GM12878 (cell line): ENCODE data around the gene NPR1. TPM values are rescaled to one million over a fixed set of nuclear protein-coding genes. Genes with fewer than 3 reads are reported as not detected.

Experiments
- CEBPZ ChIP-seq: fragments of 150-350 bp; IDR thresholded peaks from 2 replicates; pipeline ENCODE4 v1.6.1; 2016; ENCODE audit warnings: low read depth, low read length
- CHD1 ChIP-seq: IDR thresholded peaks from 2 replicates; pipeline ENCODE4 v1.6.1; 2012; ENCODE audit warnings: low read depth, low read length, improper control_type of control experiment
- KDM1A ChIP-seq: fragments of 200-600 bp; sonication (generic); IDR thresholded peaks from 2 replicates; pipeline ENCODE4 v1.6.1; 2016; ENCODE audit warnings: borderline replicate concordance
- LARP7 ChIP-seq: fragments of 450-650 bp; IDR thresholded peaks from 2 replicates; pipeline ENCODE4 v1.6.1; 2017; ENCODE audit warnings: mild to moderate bottlenecking
- MEF2B ChIP-seq: fragments of 450-650 bp; IDR thresholded peaks from 2 replicates; pipeline ENCODE4 v1.6.1; 2018; ENCODE audit warnings: mild to moderate bottlenecking, moderate library complexity; ENCODE audit not compliant: partially characterized antibody, poor library complexity, severe bottlenecking
- MXI1 ChIP-seq: fragments of 150-350 bp; IDR thresholded peaks from 2 replicates; pipeline ENCODE4 v1.6.1; 2011; ENCODE audit warnings: low read depth, mild to moderate bottlenecking, inconsistent platforms, low read length, improper control_type of control experiment
- NFXL1 ChIP-seq: fragments of 450-650 bp; IDR thresholded peaks from 2 replicates; pipeline ENCODE4 v1.6.1; 2017; ENCODE audit warnings: antibody characterized with exemption, mild to moderate bottlenecking, borderline replicate concordance
- NKRF ChIP-seq: fragments of 450-650 bp; conservative IDR thresholded peaks from 2 replicates; pipeline ENCODE4 v1.6.1; 2017; ENCODE audit warnings: mild to moderate bottlenecking, moderate library complexity
- NR2F1 ChIP-seq: fragments of 450-650 bp; conservative IDR thresholded peaks from 2 replicates; pipeline ENCODE4 v1.6.1; 2017; ENCODE audit warnings: mild to moderate bottlenecking
- RCOR1 ChIP-seq: conservative IDR thresholded peaks from 2 replicates; pipeline ENCODE4 v1.6.1; 2012; ENCODE audit warnings: low read depth, low read length, improper control_type of control experiment
- SIN3A ChIP-seq: IDR thresholded peaks from 2 replicates; pipeline ENCODE4 v1.6.1; 2012; ENCODE audit warnings: low read depth, low read length, improper control_type of control experiment
- SUZ12 ChIP-seq: fragments of 200-600 bp; sonication (generic); IDR thresholded peaks from one replicate; pipeline ENCODE4 v1.6.1; 2018; ENCODE audit warnings: antibody characterized with exemption, mild to moderate bottlenecking; ENCODE audit not compliant: unreplicated experiment
- TCF12 ChIP-seq: IDR thresholded peaks from 2 replicates; pipeline ENCODE4 v1.6.1; 2011; ENCODE audit warnings: low read depth, mild to moderate bottlenecking, low read length
- TCF3 ChIP-seq: IDR thresholded peaks from 2 replicates; pipeline ENCODE4 v1.6.1; 2012; ENCODE audit warnings: low read depth, mild to moderate bottlenecking, low read length, borderline replicate concordance; ENCODE audit not compliant: insufficient read depth
- ZBTB40 ChIP-seq: fragments of 450-650 bp; IDR thresholded peaks from 2 replicates; pipeline ENCODE4 v1.6.1; 2016; ENCODE audit warnings: mild to moderate bottlenecking, moderate library complexity, borderline replicate concordance
- ZNF274 ChIP-seq: IDR thresholded peaks from one replicate; pipeline ENCODE4 v1.8.0; 2011; ENCODE audit not compliant: insufficient read length, insufficient read depth
- polyA plus RNA-seq, 11 experiments: library from polyadenylated mRNA; depleted of rRNA in 4 of 11; unstranded in 6 of 11; stranded (reverse) in 5 of 11; fragments of >200 nt; fragmentation: Nextera tagmentation in 4 of 11; fragmentation: Illumina TruSeq in 1 of 11; extraction: Ambion mirVana in 4 of 11; extraction: Trizol in 1 of 11; gene quantifications; 1 replicate in 1 of 11; 2 replicates in 10 of 11; pipeline versions ENCODE4 v1.2.1 to v1.2.3, GENCODE V29; 2011 to 2016; ENCODE audit warnings: inconsistent platforms in 2 of 11, missing spikeins in 2 of 11, low read depth in 1 of 11
- total RNA-seq, 4 experiments: library from RNA; depleted of rRNA in 3 of 4; stranded (reverse); fragments of >200 nt in 3 of 4; fragmentation: Illumina TruSeq in 1 of 4; extraction: Trizol in 1 of 4; gene quantifications; 2 replicates each; pipeline versions ENCODE4 v1.2.1 to v1.2.3, GENCODE V29; 2013 to 2021
- TF ChIP-seq, protein P1 (sequence below): IDR thresholded peaks from 2 replicates; pipeline ENCODE4 v1.6.1; 2012; ENCODE audit warnings: low read depth, low read length, improper control_type of control experiment
- TF ChIP-seq, protein P2 (sequence below), 3 experiments: IDR thresholded peaks in 2 of 3; conservative IDR thresholded peaks in 1 of 3; 2 replicates each; pipeline ENCODE4 v1.5.1; 2011; ENCODE audit warnings: low read depth in 3 of 3, low read length in 3 of 3, mild to moderate bottlenecking in 3 of 3, control low read depth in 2 of 3, moderate library complexity in 2 of 3, inconsistent platforms in 1 of 3, mixed read lengths in 1 of 3; ENCODE audit not compliant: control insufficient read depth in 2 of 3, insufficient read depth in 1 of 3; ENCODE audit errors: extremely low read depth in 1 of 3

Gene NPR1
- total and polyA plus RNA-seq, 10 of the 15 experiments (the other 5 are each of a cell fraction or from before 2014, with no cell fraction given) = 0.09 to 2.1 (median 0.28) TPM; not detected in 1

DNA sequence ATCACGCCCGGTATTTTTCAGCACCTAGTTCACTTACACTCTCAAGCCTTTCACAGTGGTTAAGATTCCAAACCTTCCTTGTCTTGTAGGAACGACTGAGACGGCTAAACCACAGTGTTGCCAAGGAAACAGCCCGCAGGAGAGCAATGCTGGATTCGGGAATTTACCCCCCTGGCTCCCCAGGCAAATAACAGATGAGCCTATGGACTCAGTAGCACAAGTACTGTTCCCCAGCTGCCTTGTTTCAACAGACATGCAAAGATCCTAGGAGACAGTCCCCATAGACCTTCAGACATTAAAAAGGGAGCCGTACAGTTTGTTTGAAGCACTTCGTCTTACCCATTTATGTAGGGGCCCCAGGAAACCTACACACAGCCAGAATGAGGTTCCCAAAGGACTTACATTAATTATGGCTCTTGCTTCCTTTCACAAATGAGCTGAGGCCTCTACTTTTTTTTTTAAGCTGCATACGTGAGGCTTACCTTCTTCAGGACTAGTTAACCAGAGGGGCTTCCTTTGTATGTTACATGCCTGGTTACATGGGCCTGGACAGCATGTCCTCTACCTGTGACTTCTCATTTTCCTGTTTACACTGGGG is 17.3 kb upstream of the NPR1 start (continued):
- TF ChIP-seq CEBPZ (no peak), ZBTB40 (no peak), NKRF (no peak), RCOR1 (no peak), MXI1 (no peak), TCF3 (no peak), MEF2B (no peak), NR2F1 (no peak), KDM1A (no peak), SIN3A (no peak), ZNF274 (no peak), LARP7 (no peak), NFXL1 (no peak), CHD1 (no peak), TCF12 (no peak), SUZ12 (no peak)
- TF ChIP-seq, protein P1, sequence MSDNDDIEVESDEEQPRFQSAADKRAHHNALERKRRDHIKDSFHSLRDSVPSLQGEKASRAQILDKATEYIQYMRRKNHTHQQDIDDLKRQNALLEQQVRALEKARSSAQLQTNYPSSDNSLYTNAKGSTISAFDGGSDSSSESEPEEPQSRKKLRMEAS = no peak
- TF ChIP-seq, protein P2, sequence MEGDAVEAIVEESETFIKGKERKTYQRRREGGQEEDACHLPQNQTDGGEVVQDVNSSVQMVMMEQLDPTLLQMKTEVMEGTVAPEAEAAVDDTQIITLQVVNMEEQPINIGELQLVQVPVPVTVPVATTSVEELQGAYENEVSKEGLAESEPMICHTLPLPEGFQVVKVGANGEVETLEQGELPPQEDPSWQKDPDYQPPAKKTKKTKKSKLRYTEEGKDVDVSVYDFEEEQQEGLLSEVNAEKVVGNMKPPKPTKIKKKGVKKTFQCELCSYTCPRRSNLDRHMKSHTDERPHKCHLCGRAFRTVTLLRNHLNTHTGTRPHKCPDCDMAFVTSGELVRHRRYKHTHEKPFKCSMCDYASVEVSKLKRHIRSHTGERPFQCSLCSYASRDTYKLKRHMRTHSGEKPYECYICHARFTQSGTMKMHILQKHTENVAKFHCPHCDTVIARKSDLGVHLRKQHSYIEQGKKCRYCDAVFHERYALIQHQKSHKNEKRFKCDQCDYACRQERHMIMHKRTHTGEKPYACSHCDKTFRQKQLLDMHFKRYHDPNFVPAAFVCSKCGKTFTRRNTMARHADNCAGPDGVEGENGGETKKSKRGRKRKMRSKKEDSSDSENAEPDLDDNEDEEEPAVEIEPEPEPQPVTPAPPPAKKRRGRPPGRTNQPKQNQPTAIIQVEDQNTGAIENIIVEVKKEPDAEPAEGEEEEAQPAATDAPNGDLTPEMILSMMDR (IDR thresholded peaks at IDR 0.05 in 2 of 3, conservative IDR thresholded peaks at IDR 0.05 in 1 of 3; ENCODE audit: control insufficient read depth in 2 of 3, extremely low read depth in 1 of 3, insufficient read depth in 1 of 3, low read depth in 3 of 3, low read length in 3 of 3) = no peak
